ENCODE data around the gene SURF1.
A peak's percentile ranks its signal among the peaks of the same experiment; 100 is the strongest.
"Not testable (repeated sequence)": the region's sequence is repeated elsewhere in the genome, so short reads cannot be mapped to it uniquely, and the experiment has no call there.

The SURF1 gene

GRCh38 chr9:133342570-133342969 is 13.7 kb downstream of the SURF1 start:
- no peak for DNase-seq (ENCODE audit: low spot score)

- no peak for DNase-seq (ENCODE audit: low spot score)
Measured at GRCh38 chr9:133342069-133342406, 14.2 kb downstream of the SURF1 start.

GRCh38 chr9:133341369-133342068 is 14.8 kb downstream of the SURF1 start:
- no peak for DNase-seq (ENCODE audit: low spot score)

GRCh38 chr9:133340916-133341315 is 15.4 kb downstream of the SURF1 start:
- DNase-seq (ENCODE audit: low spot score): no peak

GRCh38 chr9:133340256-133340655 is 16.0 kb downstream of the SURF1 start:
- no peak for DNase-seq (ENCODE audit: low spot score)

- DNase-seq (ENCODE audit: low spot score): no peak
Measured at GRCh38 chr9:133339641-133340040, 16.6 kb downstream of the SURF1 start.

- DNase-seq (ENCODE audit: low spot score): peak; percentile 91
Measured at GRCh38 chr9:133335924-133336811, 20.1 kb downstream of the SURF1 start, which contains the start of gene SURF6. Gene SURF6 (minus strand): TSS chr9:133336188. CDS start chr9:133336132, 56 bp downstream.

GRCh38 chr9:133334888-133335287 is 21.4 kb downstream of the SURF1 start:
- DNase-seq (ENCODE audit: low spot score): not testable (repeated sequence)

- no peak for DNase-seq (ENCODE audit: low spot score)
Measured at GRCh38 chr9:133334161-133334560, 22.1 kb downstream of the SURF1 start.

GRCh38 chr9:133333566-133333965 is 22.7 kb downstream of the SURF1 start:
- no peak for DNase-seq (ENCODE audit: low spot score)

GRCh38 chr9:133333011-133333410 is 23.3 kb downstream of the SURF1 start:
- DNase-seq (ENCODE audit: low spot score): no peak

- no peak for DNase-seq (ENCODE audit: low spot score)
Measured at GRCh38 chr9:133332381-133332730, 23.9 kb downstream of the SURF1 start.

GRCh38 chr9:133331641-133332380 is 24.5 kb downstream of the SURF1 start:
- no peak for DNase-seq (ENCODE audit: low spot score)

- no peak for DNase-seq (ENCODE audit: low spot score)
Measured at GRCh38 chr9:133331221-133331620, 25.1 kb downstream of the SURF1 start.

GRCh38 chr9:133329306-133330156 is 26.8 kb downstream of the SURF1 start:
- not testable (repeated sequence) for DNase-seq (ENCODE audit: low spot score)

- DNase-seq (ENCODE audit: low spot score): no peak
Measured at GRCh38 chr9:133327834-133328484, 28.3 kb downstream of the SURF1 start.

- not testable (repeated sequence) for DNase-seq (ENCODE audit: low spot score)
Measured at GRCh38 chr9:133327021-133327420, 29.3 kb downstream of the SURF1 start.

GRCh38 chr9:133323991-133324703 is 32.1 kb downstream of the SURF1 start:
- no peak for DNase-seq (ENCODE audit: low spot score)

- no peak for DNase-seq (ENCODE audit: low spot score)
Measured at GRCh38 chr9:133323211-133323610, 33.1 kb downstream of the SURF1 start.

- no peak for DNase-seq (ENCODE audit: low spot score)
Measured at GRCh38 chr9:133322701-133323100, 33.6 kb downstream of the SURF1 start.

All from putamen (tissue), 1 donor.